ENCODE measurements around the gene LGMN. TPM values are rescaled to one million over a fixed set of nuclear protein-coding genes. Genes with fewer than 3 reads are reported as not detected.

LGMN gene
- total and polyA plus RNA-seq, 2 of the 8 experiments (the other 6 are each of a cell fraction or from before 2014, with no cell fraction given), result 57.4 to 83.4 TPM

GRCh38 chr14:92759679-92760523 lies 11.5 kb upstream of the LGMN start (continued):
- TF ChIP-seq CHD7 (IDR thresholded peaks at IDR 0.05; ENCODE audit: insufficient replicate concordance, low read length) (no peak), TCF12 (IDR thresholded peaks at IDR 0.05; ENCODE audit: low read depth, low read length) (no peak), ATF3 (IDR thresholded peaks at IDR 0.05; ENCODE audit: insufficient read depth, low read depth, low read length) (no peak), GABPA (IDR thresholded peaks at IDR 0.05; ENCODE audit: borderline replicate concordance, insufficient read depth, low read length) (no peak), RFX5 (IDR thresholded peaks at IDR 0.05; ENCODE audit: borderline replicate concordance, low read depth, low read length) (no peak), RXRA (IDR thresholded peaks at IDR 0.05; ENCODE audit: insufficient read depth, low read depth, low read length) (no peak), USF2 (IDR thresholded peaks at IDR 0.05; ENCODE audit: low read length) (no peak), CEBPB (IDR thresholded peaks at IDR 0.05; ENCODE audit: low read depth, low read length) (no peak)

All from H1 (cell line).